Right atrium auricular region (tissue), 2 donors: ENCODE measurements around the gene HEXA. TPM values are rescaled to one million over a fixed set of nuclear protein-coding genes. Genes with fewer than 3 reads are reported as not detected.
"Not testable (repeated sequence)": the region's sequence is repeated elsewhere in the genome, so short reads cannot be mapped to it uniquely, and the experiment has no call there.

Experiments
- DNase-seq: peaks from one replicate; pipeline ENCODE4 v3.0.0-alpha.2; 2019; ENCODE audit warnings: low spot score
- H3K27ac ChIP-seq, 2 donors: fragments of 200-600 bp; sonication (generic); 1 replicate in 1 of 2; 2 replicates in 1 of 2; pipeline ENCODE4 v1.5.1; 2016 to 2019
- H3K27me3 ChIP-seq, 2 donors: fragments of 200-600 bp; sonication (generic); one replicate each; pipeline versions ENCODE4 v1.5.1 to v1.6.0; 2017 to 2019
- H3K36me3 ChIP-seq: fragments of 200-600 bp; sonication (generic); one replicate; pipeline ENCODE4 v1.5.1; 2016
- H3K4me1 ChIP-seq, 2 donors: fragments of 200-600 bp; sonication (generic); one replicate each; pipeline versions ENCODE4 v1.5.1 to v1.6.0; 2017 to 2019
- H3K4me3 ChIP-seq, 2 donors: fragments of 200-600 bp; sonication (generic); 1 replicate in 1 of 2; 2 replicates in 1 of 2; pipeline ENCODE4 v1.5.1; 2017 to 2019; ENCODE audit warnings: mild to moderate bottlenecking in 1 of 2, moderate library complexity in 1 of 2
- H3K9me3 ChIP-seq, 2 donors: fragments of 200-600 bp; sonication (generic); one replicate each; pipeline ENCODE4 v1.5.1; 2019
- CTCF ChIP-seq, 2 donors: fragments of 200-600 bp; sonication (generic); IDR thresholded peaks; one replicate each; pipeline ENCODE4 v1.5.1; 2019; ENCODE audit warnings: antibody characterized with exemption in 2 of 2
- total RNA-seq, 2 donors: library from RNA; depleted of rRNA; stranded (reverse); fragments of >200 nt; gene quantifications; one replicate each; pipeline ENCODE4 v1.1.0, GENCODE V29; 2016

Gene HEXA
- total RNA-seq: 10 to 100 TPM; 50.4 to 64.3 TPM

- peaks cover 0 to 24% of the 10 kb centered on the region in 2 donors for H3K4me1 ChIP-seq
- no peak for TF ChIP-seq CTCF (IDR thresholded peaks at IDR 0.05)
- H3K4me3 ChIP-seq: peak within 1 kb of the TSS; percentile 74 to 89
- peak within 1 kb of the TSS; percentile 90 to 91 for H3K27ac ChIP-seq
- H3K36me3 ChIP-seq: no peaks in the 10 kb centered on the region
- peak; percentile 98 for DNase-seq
- no peaks in the 10 kb centered on the region for H3K9me3 ChIP-seq
- H3K27me3 ChIP-seq: no peaks in the 10 kb centered on the region
Measured at GRCh38 chr15:72375846-72376581, at the start of gene HEXA. Gene HEXA (minus strand): TSS chr15:72376014. CDS start chr15:72375972, 42 bp downstream.

- no peak overlapping the region for H3K4me3 ChIP-seq
- no peaks in the 10 kb centered on the region for H3K4me1 ChIP-seq
- DNase-seq: no peak
- no peak overlapping the region for H3K27ac ChIP-seq
- H3K9me3 ChIP-seq: peaks cover 0 to 9% of the 10 kb centered on the region in 2 donors
- TF ChIP-seq CTCF (IDR thresholded peaks at IDR 0.05): no peak
- no peaks in the 10 kb centered on the region for H3K36me3 ChIP-seq
- H3K27me3 ChIP-seq: no peaks in the 10 kb centered on the region
Measured at GRCh38 chr15:72423256-72423655, 47.4 kb upstream of the HEXA start.

- no peak for DNase-seq
- Histone ChIP-seq H3K9me3 (peaks cover 0 to 9% of the 10 kb centered on the region in 2 donors), H3K4me1 (no peaks in the 10 kb centered on the region), H3K36me3 (no peaks in the 10 kb centered on the region), H3K4me3 (no peak overlapping the region), H3K27ac (no peak overlapping the region), H3K27me3 (no peaks in the 10 kb centered on the region)
- no peak for TF ChIP-seq CTCF (IDR thresholded peaks at IDR 0.05)
Measured at GRCh38 chr15:72421484-72421883, 45.7 kb upstream of the HEXA start.

- Histone ChIP-seq H3K9me3 (peaks cover 0 to 9% of the 10 kb centered on the region in 2 donors), H3K4me3 (no peak overlapping the region), H3K4me1 (no peaks in the 10 kb centered on the region), H3K27ac (no peak overlapping the region), H3K36me3 (no peaks in the 10 kb centered on the region), H3K27me3 (no peaks in the 10 kb centered on the region)
- TF ChIP-seq CTCF (IDR thresholded peaks at IDR 0.05): no peak
- DNase-seq: no peak
Measured at GRCh38 chr15:72420576-72420975, 44.8 kb upstream of the HEXA start.

GRCh38 chr15:72419768-72420167 lies 44.0 kb upstream of the HEXA start:
- H3K4me3 ChIP-seq, H3K36me3 ChIP-seq, DNase-seq, H3K4me1 ChIP-seq, H3K27ac ChIP-seq, H3K27me3 ChIP-seq, H3K9me3 ChIP-seq: not testable (repeated sequence)

- H3K27ac ChIP-seq: no peak overlapping the region
- H3K4me1 ChIP-seq: no peaks in the 10 kb centered on the region
- DNase-seq: no peak
- no peak for TF ChIP-seq CTCF (IDR thresholded peaks at IDR 0.05)
- no peak overlapping the region for H3K4me3 ChIP-seq
- peaks cover 0 to 7% of the 10 kb centered on the region in 2 donors for H3K9me3 ChIP-seq
- H3K27me3 ChIP-seq: no peaks in the 10 kb centered on the region
- no peaks in the 10 kb centered on the region for H3K36me3 ChIP-seq
Measured at GRCh38 chr15:72415304-72415703, 39.5 kb upstream of the HEXA start.

- not testable (repeated sequence) for H3K4me3 ChIP-seq, DNase-seq, H3K27me3 ChIP-seq, H3K27ac ChIP-seq, H3K36me3 ChIP-seq, H3K9me3 ChIP-seq, H3K4me1 ChIP-seq
Measured at GRCh38 chr15:72413337-72413736, 37.5 kb upstream of the HEXA start.
